ENCODE measurements around the gene ZBTB1.

DNA sequence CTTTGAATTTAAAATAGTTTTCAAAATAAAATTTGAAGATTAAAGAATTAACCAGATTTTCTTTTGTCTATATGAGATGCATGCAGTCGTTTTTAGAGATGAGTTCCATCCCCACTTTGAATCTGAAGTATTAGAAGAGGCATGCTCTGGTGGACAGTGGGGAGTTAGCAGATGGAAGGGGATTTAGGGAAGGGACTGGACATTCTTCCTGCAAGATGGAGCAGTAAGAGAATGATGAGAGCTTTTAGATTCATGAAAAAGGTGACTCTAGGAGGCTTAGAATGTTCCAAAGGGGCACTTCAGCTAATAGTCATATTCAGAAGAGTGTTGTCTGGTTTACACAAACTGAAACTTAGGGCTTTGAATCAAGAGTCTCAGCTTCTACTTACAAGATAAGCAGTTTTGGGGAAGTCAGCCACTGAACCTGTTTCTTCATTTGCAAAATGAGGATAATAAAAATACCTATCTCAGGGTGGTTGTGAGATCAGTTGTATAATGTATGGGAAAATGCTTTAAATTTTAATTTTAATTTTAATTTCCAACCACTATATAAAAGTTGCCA, 3.7 kb downstream of the ZBTB1 start:
- TF ChIP-seq, protein P1, sequence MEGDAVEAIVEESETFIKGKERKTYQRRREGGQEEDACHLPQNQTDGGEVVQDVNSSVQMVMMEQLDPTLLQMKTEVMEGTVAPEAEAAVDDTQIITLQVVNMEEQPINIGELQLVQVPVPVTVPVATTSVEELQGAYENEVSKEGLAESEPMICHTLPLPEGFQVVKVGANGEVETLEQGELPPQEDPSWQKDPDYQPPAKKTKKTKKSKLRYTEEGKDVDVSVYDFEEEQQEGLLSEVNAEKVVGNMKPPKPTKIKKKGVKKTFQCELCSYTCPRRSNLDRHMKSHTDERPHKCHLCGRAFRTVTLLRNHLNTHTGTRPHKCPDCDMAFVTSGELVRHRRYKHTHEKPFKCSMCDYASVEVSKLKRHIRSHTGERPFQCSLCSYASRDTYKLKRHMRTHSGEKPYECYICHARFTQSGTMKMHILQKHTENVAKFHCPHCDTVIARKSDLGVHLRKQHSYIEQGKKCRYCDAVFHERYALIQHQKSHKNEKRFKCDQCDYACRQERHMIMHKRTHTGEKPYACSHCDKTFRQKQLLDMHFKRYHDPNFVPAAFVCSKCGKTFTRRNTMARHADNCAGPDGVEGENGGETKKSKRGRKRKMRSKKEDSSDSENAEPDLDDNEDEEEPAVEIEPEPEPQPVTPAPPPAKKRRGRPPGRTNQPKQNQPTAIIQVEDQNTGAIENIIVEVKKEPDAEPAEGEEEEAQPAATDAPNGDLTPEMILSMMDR (IDR thresholded peaks at IDR 0.05) = no peak
- no peak for TF ChIP-seq POLR2A (IDR thresholded peaks at IDR 0.05)

All from Peyer's patch (tissue), 4 donors.